NB4 (cell line): ENCODE measurements around the gene ZNF516.

Experiments used
- DNase-seq: peaks from one replicate; pipeline ENCODE4 v3.0.0; 2010; ENCODE audit warnings: low read depth
- H3K4me3 ChIP-seq: one replicate; pipeline ENCODE4 v1.5.1; 2011; ENCODE audit warnings: mild to moderate bottlenecking, low read depth, low read length, moderate library complexity
- MAX ChIP-seq: IDR thresholded peaks from 2 replicates; pipeline ENCODE4 v1.6.1; 2011; ENCODE audit warnings: low read depth, low read length
- MYC ChIP-seq: IDR thresholded peaks from 2 replicates; pipeline ENCODE4 v1.6.1; 2011; ENCODE audit warnings: low read depth, low read length
- POLR2A ChIP-seq: IDR thresholded peaks from 2 replicates; pipeline ENCODE4 v1.6.1; 2011; ENCODE audit warnings: mild to moderate bottlenecking; ENCODE audit not compliant: insufficient read length; ENCODE audit errors: extremely low read depth
- TF ChIP-seq, protein P1 (sequence below): IDR thresholded peaks from one replicate; pipeline ENCODE4 v1.5.1; 2012; ENCODE audit warnings: low read depth, low read length

ZNF516 gene

GRCh38 chr18:76402026-76402990, 92.7 kb downstream of the ZNF516 start:
- TF ChIP-seq MYC: no peak
- no peak for TF ChIP-seq POLR2A
- peak; percentile 21; the same call in 1 of the 2 replicates for TF ChIP-seq MAX
- TF ChIP-seq, protein P1, sequence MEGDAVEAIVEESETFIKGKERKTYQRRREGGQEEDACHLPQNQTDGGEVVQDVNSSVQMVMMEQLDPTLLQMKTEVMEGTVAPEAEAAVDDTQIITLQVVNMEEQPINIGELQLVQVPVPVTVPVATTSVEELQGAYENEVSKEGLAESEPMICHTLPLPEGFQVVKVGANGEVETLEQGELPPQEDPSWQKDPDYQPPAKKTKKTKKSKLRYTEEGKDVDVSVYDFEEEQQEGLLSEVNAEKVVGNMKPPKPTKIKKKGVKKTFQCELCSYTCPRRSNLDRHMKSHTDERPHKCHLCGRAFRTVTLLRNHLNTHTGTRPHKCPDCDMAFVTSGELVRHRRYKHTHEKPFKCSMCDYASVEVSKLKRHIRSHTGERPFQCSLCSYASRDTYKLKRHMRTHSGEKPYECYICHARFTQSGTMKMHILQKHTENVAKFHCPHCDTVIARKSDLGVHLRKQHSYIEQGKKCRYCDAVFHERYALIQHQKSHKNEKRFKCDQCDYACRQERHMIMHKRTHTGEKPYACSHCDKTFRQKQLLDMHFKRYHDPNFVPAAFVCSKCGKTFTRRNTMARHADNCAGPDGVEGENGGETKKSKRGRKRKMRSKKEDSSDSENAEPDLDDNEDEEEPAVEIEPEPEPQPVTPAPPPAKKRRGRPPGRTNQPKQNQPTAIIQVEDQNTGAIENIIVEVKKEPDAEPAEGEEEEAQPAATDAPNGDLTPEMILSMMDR: no peak
- peak; percentile 87 for DNase-seq
- no peak overlapping the region for H3K4me3 ChIP-seq

GRCh38 chr18:76401498-76401897, 93.5 kb downstream of the ZNF516 start:
- no peak overlapping the region for H3K4me3 ChIP-seq
- peak; percentile 49 for DNase-seq
- no peak for TF ChIP-seq POLR2A
- TF ChIP-seq MYC: no peak
- TF ChIP-seq, protein P1: no peak
- TF ChIP-seq MAX: no peak

- TF ChIP-seq MAX (no peak), POLR2A (no peak), MYC (no peak)
- TF ChIP-seq, protein P1: no peak
- no peak for DNase-seq
- no peak overlapping the region for H3K4me3 ChIP-seq
These were observed 95.2 kb downstream of the ZNF516 start for GRCh38 chr18:76399613-76400391.

- H3K4me3 ChIP-seq: no peak overlapping the region
- DNase-seq: peak; percentile 86
- TF ChIP-seq MAX (peak; percentile 57), MYC (no peak), POLR2A (no peak)
- TF ChIP-seq, protein P1: peak; percentile 90
These were observed 96.0 kb downstream of the ZNF516 start for GRCh38 chr18:76398896-76399612.

DNA sequence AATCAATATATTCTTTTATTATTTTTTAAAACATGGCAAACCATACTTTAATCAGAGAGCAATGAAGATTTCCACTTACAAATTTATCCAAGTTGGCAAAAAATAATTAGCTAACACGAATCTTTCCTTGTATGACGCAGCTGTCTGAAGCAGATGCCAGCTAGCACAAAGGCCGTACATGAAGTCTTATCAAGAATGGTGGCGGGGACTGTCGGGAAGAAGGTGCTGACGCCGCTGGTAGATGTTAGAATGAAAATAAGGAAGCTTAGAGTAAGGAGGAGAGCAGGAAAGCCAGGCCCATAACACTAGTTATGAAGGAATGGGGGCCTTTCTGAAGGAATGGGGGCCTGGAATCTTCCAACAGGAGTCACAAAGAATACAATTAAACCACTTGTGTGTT, 96.7 kb downstream of the ZNF516 start:
- DNase-seq: no peak
- no peak overlapping the region for H3K4me3 ChIP-seq
- TF ChIP-seq, protein P1: no peak
- no peak for TF ChIP-seq MAX
- no peak for TF ChIP-seq MYC
- TF ChIP-seq POLR2A: no peak
